GM12864 (cell line): ENCODE results near the gene UCHL3.

ENCODE experiments used
- DNase-seq: peaks from one replicate; pipeline ENCODE4 v3.0.0-alpha.2; 2011; ENCODE audit warnings: low read depth
- H3K4me3 ChIP-seq: 2 replicates; pipeline ENCODE4 v1.5.1; 2011; ENCODE audit warnings: mild to moderate bottlenecking, low read depth, low read length, control low read depth
- TF ChIP-seq, protein P1 (sequence below): IDR thresholded peaks from 2 replicates; pipeline ENCODE4 v1.5.1; 2011; ENCODE audit warnings: low read depth, mild to moderate bottlenecking, moderate library complexity, low read length, control low read depth, inconsistent platforms; ENCODE audit errors: missing control alignments

Gene UCHL3

DNA sequence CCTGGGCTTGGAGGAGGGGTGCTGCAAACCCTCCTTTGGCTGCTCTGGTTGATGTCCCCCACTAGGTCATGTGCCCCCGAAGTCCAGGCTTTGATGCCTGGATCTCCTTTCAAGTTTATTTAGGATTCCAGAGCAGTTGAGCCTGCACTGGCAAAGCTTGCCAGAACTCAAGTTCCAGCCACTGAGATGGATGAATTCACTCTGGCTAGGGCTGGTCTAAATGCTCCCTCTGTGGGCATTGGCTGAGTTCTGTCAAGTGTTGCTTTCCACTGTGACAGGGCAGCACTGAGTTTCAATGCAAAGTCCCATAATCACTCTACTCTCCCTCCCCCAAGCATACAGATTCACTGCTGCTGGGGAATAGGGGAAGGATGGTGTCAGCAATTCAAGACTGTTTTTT is 68.7 kb downstream of the UCHL3 start:
- DNase-seq, result no peak
- H3K4me3 ChIP-seq, result no peak overlapping the region
- TF ChIP-seq, protein P1, sequence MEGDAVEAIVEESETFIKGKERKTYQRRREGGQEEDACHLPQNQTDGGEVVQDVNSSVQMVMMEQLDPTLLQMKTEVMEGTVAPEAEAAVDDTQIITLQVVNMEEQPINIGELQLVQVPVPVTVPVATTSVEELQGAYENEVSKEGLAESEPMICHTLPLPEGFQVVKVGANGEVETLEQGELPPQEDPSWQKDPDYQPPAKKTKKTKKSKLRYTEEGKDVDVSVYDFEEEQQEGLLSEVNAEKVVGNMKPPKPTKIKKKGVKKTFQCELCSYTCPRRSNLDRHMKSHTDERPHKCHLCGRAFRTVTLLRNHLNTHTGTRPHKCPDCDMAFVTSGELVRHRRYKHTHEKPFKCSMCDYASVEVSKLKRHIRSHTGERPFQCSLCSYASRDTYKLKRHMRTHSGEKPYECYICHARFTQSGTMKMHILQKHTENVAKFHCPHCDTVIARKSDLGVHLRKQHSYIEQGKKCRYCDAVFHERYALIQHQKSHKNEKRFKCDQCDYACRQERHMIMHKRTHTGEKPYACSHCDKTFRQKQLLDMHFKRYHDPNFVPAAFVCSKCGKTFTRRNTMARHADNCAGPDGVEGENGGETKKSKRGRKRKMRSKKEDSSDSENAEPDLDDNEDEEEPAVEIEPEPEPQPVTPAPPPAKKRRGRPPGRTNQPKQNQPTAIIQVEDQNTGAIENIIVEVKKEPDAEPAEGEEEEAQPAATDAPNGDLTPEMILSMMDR, result no peak

DNA sequence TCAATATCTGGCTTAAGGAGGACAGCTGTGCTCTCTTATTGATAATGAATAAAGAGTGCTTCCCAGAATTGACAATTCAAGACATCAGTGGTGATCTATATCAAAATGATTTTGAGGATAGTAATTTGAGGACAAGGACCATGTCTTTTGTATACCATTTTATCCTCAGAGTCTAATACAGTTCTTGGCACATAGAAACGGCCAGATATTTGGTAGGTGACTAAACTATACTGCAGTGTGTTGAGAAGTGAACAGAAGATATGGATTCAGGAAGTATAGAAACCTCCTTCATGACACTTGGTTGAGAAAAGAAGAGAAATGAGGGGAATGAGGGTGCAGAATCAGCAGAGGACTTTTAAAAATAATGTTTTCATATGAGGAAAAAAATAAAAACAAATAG is 70.4 kb downstream of the UCHL3 start:
- DNase-seq, result no peak
- H3K4me3 ChIP-seq, result no peak overlapping the region
- TF ChIP-seq, protein P1, result no peak

DNA sequence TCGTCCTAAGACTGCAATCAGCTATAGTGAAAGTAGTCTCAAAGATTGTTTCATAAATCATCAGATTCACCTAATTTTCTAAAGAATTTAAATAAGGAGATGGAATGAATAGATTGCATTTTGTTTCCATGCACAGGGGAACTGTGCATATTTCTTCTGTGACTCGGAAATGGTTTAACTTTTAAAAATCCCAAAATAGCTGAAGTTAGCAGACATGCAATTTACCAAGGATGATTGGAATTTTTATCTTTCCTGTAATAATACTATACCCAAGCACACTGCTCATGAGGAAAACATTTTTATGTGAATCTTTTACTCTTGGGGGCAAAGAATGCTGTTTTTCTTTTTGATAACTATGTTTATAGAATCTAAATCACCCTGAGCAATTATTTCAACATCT is 71.6 kb downstream of the UCHL3 start:
- no peak for DNase-seq
- TF ChIP-seq, protein P1, result no peak
- H3K4me3 ChIP-seq, result no peak overlapping the region

DNA sequence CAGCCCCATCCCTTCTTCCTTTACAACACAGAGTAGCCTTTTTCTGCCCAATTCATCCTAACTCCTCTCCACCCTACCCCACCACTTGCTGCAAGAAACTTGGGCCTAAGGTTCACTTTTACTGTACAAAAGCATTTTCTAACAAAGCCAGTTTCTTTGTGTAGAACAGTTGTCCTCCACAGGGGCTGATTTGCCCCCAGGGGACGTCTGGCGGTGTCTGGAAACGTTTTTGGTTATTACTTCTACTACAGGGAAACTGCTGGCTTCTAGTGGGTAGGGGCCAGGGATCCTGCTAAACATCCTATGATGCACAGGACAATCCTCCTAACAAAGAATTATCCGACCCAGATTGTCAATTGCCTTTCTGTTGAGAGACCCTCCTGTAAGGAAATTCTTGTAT is 79.2 kb downstream of the UCHL3 start:
- TF ChIP-seq, protein P1, result no peak
- DNase-seq, result no peak
- H3K4me3 ChIP-seq, result no peak overlapping the region

DNA sequence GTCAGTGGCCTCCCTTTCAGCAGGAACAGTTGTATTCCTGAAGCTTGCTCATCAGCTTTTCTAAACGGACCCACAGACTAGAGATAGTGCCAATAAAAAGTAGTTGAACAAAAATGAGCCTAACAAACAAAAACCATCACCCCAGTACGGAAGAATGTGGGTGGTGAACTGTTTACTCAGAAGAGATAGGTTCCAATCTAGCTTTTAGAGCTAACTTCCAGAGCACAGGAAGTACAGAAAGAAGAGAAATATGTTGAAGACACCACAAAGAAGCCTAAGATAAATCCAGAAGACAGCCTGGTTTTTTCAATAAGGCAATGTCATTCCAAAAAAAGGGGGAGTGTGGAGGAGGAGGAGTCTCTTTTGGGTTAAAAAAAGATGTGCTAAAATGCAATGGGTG is 83.7 kb downstream of the UCHL3 start:
- TF ChIP-seq, protein P1, result no peak
- no peak overlapping the region for H3K4me3 ChIP-seq
- no peak for DNase-seq

DNA sequence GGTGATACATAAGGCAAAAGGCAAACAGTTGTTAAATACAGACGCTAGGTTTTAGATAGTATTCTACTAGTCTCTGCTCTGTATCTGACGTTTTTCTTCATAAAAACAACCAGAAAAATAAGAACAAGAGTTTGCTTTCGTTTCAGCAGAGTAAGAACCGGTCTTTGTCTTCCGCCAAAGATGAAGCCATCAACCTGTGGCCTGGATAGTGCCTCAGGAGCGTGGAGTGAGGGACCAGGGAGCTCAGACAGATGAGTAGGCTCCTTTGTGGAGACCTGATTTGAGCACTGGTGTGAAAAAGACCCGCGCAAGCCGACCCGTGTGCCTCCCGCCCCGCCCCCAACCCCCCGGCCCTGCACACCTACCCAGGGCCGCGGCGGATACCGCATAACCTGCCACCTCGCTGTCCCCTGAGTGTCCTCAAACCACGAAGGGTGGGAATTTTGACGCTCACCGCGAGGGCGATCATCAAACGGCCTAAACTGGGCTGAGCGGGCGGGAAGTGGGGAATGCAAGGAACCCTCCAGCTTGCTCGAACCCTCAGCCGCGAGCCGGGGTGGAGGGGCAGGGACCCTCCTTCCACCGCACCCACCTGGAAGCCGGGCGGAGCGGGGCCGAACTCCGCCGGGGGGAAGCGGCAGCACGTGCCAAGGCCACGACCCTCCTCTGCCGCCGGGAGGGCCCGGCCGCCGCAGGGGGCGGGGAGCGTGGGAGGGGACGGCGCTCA is 85.7 kb downstream of the UCHL3 start:
- TF ChIP-seq, protein P1, result no peak
- peak overlapping the region; percentile 96 for H3K4me3 ChIP-seq
- DNase-seq, result no peak

DNA sequence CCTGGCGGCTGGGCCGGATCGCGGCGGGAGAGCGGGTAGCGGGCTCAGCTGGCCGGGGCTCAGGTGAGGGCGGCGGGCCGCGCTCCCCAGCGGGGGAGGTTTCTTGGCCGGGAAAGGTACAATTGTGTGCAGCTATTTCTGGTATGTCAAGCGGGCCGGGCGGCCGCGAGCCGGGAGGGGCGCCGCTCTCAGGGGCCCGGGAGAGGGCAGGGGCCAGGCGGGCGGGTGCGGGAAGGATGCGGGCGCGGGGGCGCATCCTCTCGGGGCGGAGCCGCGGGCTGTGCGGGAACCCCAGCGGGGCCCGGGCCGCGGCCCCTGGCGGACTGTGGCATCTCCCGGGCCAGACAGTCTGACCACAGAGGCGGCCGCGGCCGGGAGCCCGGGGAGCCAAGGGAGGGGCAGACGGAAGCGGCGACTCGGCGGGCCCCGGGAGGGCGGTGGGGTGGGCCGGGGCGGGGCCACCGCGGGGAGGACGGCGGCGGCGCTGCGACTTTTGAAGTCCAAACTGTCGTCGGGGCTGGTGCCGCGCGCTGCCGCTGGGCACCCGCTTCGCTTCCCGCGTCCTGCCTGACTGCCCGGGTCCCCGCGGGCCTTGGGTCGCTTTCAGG is 86.3 kb downstream of the UCHL3 start, which contains the start of gene LMO7:
Gene LMO7, plus strand, starts transcription at position 503 of the 608 bp plus-strand sequence. CDS start 328 bp downstream, outside the sequence.
- TF ChIP-seq, protein P1, result peak; percentile 3
- no peak for DNase-seq

More for the DNA sequence above, 86.3 kb downstream of the UCHL3 start, which contains the start of gene LMO7:
- H3K4me3 ChIP-seq, result peak within 1 kb of the TSS; percentile 96
